OCI-M2 (cell line): ENCODE data around the gene SDC3.

ENCODE experiments used
- DNase-seq: peaks from one replicate; lab custom pipeline; 2025; ENCODE audit not compliant: unreplicated experiment; lab: John Stamatoyannopoulos, UW

SDC3 gene

DNA sequence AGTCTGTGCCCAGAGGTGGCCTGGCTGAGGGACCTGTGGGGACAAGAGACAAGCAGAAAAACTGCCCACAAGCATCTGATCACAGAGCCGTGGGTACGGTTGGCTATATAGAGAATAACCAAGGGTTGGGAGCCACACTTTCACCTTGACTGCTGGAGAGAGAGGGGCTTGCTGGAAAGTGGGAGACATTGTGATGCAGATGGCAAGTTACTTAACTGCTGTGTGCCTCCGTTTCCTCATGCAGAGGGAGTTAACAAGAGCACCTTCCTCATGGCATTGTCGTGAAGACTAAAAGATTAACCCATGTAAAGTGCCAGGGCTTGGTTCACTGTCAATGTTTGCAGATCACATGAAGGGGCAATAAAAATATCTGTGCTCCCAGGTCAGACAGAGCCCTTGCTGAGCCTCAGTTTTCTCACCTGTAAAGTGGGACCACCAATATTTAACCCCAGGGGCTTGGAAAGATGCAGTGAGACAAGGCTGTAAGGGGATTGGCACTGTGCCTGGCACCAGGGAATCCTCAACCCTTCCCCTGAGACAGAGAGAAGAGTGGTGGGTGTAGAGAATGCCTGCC lies 52.8 kb downstream of the SDC3 start:
- no peak for DNase-seq

DNA sequence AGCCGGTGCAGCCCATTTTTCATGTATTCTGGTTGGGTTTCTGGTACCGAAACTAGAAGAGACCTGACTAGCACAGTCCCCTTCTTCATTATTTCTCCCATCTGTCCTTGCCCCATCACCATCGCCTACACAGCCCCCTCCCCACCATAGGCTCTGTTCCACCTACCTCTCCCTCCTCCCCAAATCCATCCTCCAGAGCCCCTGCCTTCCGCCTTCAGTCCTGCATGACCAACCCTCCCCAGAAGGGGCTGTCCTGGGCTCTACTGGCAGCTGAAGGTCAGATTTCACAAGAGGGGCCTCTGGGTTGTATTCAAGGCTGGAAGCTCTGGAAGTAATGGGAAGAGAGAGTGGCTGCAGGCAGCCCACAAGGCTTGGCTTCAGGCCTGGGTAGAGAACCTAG lies 55.2 kb downstream of the SDC3 start:
- DNase-seq = no peak

- DNase-seq = no peak
These were observed 56.5 kb downstream of the SDC3 start for GRCh38 chr1:30852026-30852425.

GRCh38 chr1:30851286-30851685 lies 57.3 kb downstream of the SDC3 start:
- no peak for DNase-seq

DNA sequence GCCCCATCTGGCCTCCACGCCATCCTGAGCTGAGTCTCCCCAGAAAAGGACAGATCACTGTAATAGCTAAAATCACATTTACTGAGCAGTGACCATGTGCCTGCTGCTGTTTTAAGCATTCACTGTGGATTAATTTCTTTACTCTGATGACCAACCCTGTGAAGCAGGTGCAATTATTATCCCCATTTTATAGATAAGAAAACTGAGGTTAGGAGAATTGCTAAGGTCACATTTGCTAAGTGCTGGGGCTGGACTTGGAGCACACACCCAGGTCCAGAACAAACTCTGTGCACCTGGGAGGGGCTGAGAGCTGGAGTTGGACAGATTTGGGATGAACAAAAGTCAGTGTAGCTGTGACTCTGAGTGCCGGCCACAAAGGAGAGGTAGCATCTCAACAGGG lies 58.0 kb downstream of the SDC3 start:
- no peak for DNase-seq

GRCh38 chr1:30848130-30848529 lies 60.4 kb downstream of the SDC3 start:
- DNase-seq = no peak

GRCh38 chr1:30847358-30847972 lies 61.1 kb downstream of the SDC3 start:
- no peak for DNase-seq

DNA sequence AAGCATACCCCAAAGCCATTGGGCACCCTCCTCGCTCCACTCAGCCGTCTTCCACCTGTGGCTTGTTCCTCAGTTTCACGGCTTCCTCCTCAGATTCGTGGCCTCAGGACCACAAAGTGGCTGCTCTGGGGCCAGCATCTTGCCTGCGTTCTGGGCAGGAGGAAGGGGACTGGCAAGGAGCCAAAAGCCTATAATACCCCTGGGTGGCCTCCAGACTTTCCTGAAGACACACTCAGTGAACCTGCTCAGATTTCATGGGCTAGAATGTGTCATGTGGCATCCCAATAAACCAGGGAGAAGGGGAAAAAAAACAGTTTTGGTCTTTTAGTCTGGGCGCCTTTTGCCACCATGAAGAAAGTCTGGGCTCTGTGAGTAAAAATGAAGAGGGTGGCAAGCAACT lies 62.0 kb downstream of the SDC3 start:
- DNase-seq = no peak

DNA sequence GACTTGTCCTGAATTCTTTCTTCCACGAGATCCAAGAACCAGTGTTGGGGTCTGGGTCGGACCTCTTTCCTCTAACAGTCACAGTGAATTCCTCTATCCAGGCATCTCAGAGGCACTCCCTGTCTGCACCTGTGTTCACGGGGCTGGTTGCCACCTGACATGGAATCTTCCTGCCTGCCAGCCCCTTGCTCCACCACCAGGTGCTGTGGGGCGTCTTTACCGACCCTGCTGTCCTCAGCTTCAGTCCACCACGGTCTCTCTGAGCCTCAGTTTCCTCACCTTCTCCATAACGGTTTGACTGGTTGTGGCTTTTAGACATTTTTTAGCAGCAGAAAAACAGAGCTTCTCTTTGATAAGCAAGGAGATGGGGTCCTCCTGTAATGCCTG lies 62.7 kb downstream of the SDC3 start:
- no peak for DNase-seq

GRCh38 chr1:30845237-30845903 lies 63.2 kb downstream of the SDC3 start:
- no peak for DNase-seq

- no peak for DNase-seq
These were observed 63.9 kb downstream of the SDC3 start for GRCh38 chr1:30844631-30845030.

GRCh38 chr1:30842697-30843354 lies 65.7 kb downstream of the SDC3 start:
- no peak for DNase-seq

DNA sequence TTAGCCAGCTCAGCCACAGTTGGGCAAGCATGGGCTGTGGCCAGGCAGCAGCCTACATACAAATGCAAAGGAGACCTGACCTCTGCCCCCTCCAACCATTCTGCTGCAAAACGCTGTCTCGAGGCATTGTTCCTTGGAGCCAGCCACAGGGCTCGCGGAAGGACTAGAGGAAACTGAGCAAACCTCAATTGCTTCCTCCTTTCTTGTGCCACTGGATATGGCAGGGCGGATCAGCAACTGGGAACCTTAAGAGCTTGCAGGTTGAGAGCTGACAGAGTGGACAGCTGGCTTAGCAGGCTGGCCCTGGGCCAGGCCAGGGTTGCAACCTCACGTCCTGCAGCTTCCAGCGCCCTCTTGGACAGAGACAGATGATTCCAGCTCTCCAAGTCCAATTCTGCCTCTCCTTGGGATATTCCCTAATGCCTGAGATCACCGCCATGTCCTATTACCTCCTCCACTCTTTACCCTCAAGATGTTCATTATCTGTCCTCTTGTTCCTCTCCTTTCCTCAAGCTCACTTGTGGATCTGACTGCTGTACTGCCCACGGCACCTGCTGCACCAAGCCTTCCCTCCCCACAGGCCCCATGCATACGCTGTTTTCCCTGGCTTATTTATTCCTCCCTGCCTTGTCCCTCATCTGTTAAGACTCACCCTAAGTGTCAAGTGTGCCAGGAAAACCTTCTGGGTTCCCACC lies 67.5 kb downstream of the SDC3 start:
- DNase-seq = no peak

DNA sequence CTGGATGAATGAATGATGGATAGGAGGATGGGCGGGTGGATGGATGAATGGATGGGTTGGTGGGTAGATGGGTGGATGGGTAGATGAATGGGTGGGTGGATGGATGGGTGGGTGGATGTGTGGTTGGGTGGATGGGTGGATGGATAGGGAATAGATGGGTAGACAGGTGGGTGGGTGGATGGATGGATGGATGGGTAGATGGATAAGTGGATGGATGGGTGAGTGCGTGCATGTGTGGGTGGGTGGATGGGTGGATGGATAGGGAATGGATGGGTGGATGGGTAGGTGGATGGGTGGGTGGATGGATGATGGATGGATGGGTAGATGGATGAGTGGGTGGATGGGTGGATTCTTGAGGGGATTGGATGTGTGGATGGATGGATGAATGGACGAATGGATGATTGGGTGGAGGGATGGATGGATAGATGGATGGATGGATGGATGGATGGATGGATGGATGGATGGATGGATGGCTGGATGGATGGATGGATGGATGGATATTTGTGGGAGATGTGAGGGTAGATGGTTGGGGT lies 68.7 kb downstream of the SDC3 start:
- DNase-seq = no peak

- no peak for DNase-seq
These were observed 69.6 kb downstream of the SDC3 start for GRCh38 chr1:30838996-30839395.

DNA sequence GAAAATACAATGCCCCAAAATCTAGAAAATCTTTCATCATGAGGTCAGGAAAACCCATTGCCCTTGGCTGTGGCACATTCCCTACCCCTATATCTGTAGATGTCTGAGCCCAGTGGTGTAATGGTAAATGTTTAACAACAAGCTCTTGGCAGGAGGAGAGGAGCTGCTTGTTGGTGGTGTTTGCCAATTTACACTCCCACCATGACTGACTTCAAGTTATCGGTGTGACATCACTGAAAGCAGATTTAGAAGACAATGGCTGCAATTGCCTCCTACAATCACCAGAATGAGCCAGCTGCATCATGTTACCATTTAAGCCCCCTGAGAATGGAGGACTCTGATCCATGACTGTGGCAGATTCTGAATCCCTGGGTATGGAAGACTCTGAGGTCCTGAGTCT lies 70.9 kb downstream of the SDC3 start:
- no peak for DNase-seq

DNA sequence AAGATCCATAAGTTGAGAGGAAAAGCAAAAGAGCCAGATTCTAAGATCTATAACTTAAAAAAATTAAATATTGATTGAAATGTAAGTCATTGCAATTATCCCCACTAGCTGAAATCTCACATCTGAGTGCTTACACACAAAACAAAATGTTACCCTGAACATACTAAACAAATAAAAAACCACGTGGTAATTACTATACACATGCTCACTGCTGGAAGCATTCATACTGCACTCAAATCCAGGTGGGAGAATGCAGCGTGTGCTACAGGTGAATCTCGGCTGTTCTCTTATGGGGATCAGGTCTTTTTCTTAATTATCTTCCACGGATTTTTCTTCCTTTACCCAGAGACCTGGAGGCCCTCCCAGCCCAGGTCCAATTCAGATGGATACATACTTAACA lies 74.3 kb downstream of the SDC3 start:
- no peak for DNase-seq

DNA sequence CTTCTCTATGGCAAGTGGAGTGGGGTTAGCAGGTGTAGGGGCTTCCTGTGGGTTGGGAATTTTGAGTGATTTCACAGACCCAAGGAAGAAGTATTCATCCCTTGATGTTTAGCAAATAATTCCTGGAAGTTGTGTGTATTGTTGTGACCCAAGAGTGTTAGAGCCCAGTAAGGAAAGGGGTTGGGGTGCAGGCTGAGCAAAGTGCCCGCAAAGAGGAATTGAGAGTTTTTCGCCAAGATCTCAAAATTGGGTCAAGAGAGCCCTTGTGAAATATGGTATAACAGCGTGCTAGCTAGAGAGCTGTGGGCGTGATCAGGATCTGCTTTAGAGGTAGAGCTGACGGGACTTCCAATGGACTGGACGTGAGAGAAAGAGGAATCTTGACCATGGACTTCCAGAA lies 78.0 kb downstream of the SDC3 start:
- DNase-seq = no peak

GRCh38 chr1:30829889-30830288 lies 78.7 kb downstream of the SDC3 start:
- no peak for DNase-seq

DNA sequence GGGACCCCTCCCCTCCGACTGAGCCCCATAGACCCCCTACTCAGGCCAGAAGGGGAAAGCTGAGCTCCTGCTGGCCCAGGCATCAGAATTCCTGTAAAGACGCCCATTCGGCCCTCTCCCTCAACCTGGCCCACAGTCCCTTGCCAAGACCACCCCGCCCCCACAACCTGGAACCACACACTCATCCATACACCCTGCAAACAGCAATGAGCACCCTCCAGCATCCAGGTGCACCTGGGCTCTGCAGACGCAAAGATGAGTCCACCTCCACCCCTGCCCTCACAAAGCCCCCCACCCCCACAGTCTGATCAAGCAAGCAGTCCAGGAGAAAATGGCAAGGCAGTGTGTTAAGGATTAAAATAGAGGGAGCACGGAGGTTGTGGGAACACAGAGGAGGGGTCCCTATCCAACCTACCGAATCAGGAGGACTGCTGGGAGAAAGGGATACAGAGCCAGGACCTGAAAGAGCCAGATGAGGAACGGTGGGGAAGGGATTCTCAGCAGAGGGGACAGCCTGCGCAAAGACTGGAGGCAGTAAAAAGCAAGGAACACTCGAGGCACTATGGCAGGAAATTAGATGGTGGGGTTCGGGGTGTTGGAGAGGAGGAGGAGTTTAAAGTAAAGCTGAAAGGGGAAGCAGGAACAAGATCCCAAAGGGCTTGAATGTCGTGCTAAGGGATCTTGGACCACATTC lies 83.7 kb downstream of the SDC3 start:
- no peak for DNase-seq
